Stimulated activated memory B cell treated with anti-CD40 and anti-IgM and Interleukin-4, amounts not matched to agents 10 μg/mL and 1 μg/mL and 100 μg/mL, for 72 hours (primary cell): ENCODE data around the gene SP4.
"Not testable (repeated sequence)": the region's sequence is repeated elsewhere in the genome, so short reads cannot be mapped to it uniquely, and the experiment has no call there.

Experiments
- ATAC-seq: fragments of 150-1000 bp; cut with Tn5 transposase; 2 replicates; pipeline ENCODE4 v1.10.0; 2021
- H3K27ac Mint-ChIP-seq: one replicate; pipeline ENCODE4 v1.8.0; 2022; ENCODE audit warnings: mild to moderate bottlenecking, mixed read lengths
- H3K27me3 Mint-ChIP-seq: one replicate; pipeline ENCODE4 v1.8.0; 2022; ENCODE audit warnings: mixed read lengths
- H3K36me3 Mint-ChIP-seq: one replicate; pipeline ENCODE4 v1.8.0; 2022; ENCODE audit warnings: mixed read lengths
- H3K4me1 Mint-ChIP-seq: one replicate; pipeline ENCODE4 v1.8.0; 2022; ENCODE audit warnings: mixed read lengths
- H3K4me3 Mint-ChIP-seq: one replicate; pipeline ENCODE4 v1.8.0; 2022; ENCODE audit warnings: mild to moderate bottlenecking, moderate library complexity, mixed read lengths
- H3K9me3 Mint-ChIP-seq: one replicate; pipeline ENCODE4 v1.8.0; 2022; ENCODE audit warnings: mixed read lengths

The SP4 gene

DNA sequence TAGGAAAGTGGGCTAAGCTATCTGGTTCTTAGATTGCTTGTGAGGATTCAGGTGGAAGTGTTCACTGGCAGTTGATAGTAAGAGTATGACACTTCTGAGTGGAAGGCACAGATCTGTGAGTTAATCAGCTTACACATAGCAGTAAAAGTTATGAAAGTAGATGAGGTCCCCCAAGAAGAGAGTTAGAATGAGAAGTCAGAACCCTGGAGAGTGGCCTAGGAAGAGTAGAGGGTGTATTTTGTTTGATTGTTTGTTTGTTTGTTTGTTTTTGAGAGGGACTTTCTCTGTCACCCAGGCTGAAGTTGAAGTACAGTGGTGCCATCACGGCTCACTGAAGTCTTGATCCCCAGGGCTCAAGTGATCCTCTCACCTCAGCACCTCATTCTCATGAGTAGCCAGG, 44.1 kb downstream of the SP4 start:
- Mint-ChIP-seq H3K9me3 (peaks cover 3% of the 10 kb centered on the region), H3K27me3 (no peaks in the 10 kb centered on the region), H3K36me3 (peaks cover 20% of the 10 kb centered on the region), H3K27ac (peak overlapping the region; percentile 20), H3K4me3 (no peak overlapping the region), H3K4me1 (peaks cover 29% of the 10 kb centered on the region)
- ATAC-seq = no peak

DNA sequence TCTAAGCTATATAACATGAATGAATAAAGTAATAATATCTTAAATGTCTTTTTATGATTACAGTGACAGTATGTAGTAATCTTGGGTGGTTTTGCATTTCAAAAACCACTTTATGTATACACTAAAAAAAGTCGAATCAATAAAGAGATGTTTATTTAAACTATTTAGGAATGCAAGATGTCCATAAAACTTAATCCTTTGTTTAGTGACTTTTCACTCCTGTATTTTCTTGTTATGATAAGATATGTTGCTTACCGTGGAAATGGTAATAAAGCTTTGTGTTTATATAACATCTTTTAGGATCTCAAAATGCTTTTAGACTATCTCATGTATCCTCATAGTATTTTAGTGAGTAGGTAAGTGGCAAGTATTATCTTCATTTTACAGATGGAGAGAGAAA, 48.5 kb downstream of the SP4 start:
- Mint-ChIP-seq H3K9me3 (peaks cover 3% of the 10 kb centered on the region), H3K27me3 (no peaks in the 10 kb centered on the region), H3K4me1 (peaks cover 39% of the 10 kb centered on the region), H3K4me3 (no peak overlapping the region), H3K27ac (no peak overlapping the region), H3K36me3 (peaks cover 41% of the 10 kb centered on the region)
- no peak for ATAC-seq

DNA sequence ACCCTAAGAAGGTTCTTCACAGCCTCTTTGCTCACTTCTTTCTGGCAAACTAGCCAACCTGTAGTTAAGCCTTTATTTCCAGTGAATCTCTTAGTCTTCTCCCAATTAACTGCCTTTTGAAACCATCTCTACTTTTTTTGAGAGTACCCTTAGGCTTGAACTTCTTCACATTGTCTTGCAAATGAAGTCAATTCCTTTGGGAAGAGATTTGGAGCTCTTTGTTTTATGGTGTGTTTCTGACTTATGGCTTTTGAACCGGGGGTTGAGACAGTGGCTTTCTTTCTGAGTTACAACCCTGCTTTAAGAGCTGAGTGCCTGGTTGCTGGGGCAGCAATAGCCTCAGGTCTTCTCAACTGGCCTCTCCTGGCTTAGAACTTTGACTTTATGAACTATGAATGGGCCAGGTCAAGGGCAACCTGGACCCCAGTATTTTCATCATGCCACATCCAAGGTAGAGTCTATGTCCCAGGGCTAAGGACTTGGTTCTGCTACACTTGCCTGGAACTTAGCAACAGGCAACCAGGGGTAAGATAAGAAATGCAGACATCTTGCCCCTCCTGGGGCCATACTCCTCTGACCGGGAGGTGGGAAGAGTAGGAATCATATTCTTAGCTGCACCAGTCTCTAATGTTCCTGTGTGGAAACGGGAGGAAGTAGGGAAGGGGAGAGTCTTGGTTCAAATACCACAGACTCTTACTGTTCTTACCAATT, 53.0 kb downstream of the SP4 start:
- no peaks in the 10 kb centered on the region for H3K9me3 Mint-ChIP-seq
- H3K27me3 Mint-ChIP-seq = no peaks in the 10 kb centered on the region
- H3K27ac Mint-ChIP-seq = no peak overlapping the region
- ATAC-seq = no peak
- H3K36me3 Mint-ChIP-seq = peaks cover 46% of the 10 kb centered on the region
- no peak overlapping the region for H3K4me3 Mint-ChIP-seq
- H3K4me1 Mint-ChIP-seq = peaks cover 16% of the 10 kb centered on the region

DNA sequence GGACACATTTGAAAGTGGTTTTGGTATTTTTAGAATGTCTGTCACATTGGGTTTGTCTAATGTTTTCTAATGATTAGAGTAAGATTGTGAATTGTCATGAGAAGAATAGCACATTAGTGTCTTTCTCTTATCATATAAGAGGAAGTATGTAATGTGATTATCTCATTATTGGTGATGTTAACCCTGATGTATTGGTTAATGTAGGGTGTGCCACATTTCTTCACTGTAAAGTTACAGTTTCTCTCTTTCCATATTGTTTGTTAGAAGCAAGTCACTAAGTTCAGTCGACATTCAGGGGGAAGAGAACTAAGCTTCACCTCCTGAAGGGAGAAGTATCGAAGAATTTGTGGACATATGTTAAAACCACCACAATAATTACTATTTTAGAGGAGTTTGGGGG, 58.6 kb downstream of the SP4 start:
- H3K36me3 Mint-ChIP-seq = peaks cover 55% of the 10 kb centered on the region
- H3K4me1 Mint-ChIP-seq = peaks cover 17% of the 10 kb centered on the region
- ATAC-seq = no peak
- peaks cover 5% of the 10 kb centered on the region for H3K9me3 Mint-ChIP-seq
- H3K4me3 Mint-ChIP-seq = no peak overlapping the region
- no peak overlapping the region for H3K27ac Mint-ChIP-seq
- H3K27me3 Mint-ChIP-seq = no peaks in the 10 kb centered on the region

DNA sequence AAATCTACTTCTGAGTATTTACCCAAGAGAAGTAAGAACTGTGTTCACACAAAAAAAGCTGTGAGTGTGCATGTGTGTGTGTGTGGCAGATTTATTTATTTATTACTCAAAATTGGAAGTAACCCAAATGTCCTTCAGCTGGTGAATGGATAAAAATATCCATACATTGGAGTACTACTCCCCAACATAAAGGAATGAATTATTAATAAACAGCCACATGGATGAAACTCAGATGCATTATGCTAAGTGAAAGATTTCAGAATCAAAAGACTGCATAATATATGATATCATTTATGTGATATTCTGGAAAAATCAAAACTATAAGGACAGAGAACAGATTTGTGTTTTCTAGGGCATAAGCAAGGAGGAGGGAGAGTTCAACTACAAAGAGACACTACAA, 67.8 kb downstream of the SP4 start:
- H3K27me3 Mint-ChIP-seq = no peaks in the 10 kb centered on the region
- H3K4me3 Mint-ChIP-seq = no peak overlapping the region
- no peak for ATAC-seq
- H3K4me1 Mint-ChIP-seq = no peaks in the 10 kb centered on the region
- peaks cover 65% of the 10 kb centered on the region for H3K36me3 Mint-ChIP-seq
- H3K9me3 Mint-ChIP-seq = peaks cover 10% of the 10 kb centered on the region
- no peak overlapping the region for H3K27ac Mint-ChIP-seq

DNA sequence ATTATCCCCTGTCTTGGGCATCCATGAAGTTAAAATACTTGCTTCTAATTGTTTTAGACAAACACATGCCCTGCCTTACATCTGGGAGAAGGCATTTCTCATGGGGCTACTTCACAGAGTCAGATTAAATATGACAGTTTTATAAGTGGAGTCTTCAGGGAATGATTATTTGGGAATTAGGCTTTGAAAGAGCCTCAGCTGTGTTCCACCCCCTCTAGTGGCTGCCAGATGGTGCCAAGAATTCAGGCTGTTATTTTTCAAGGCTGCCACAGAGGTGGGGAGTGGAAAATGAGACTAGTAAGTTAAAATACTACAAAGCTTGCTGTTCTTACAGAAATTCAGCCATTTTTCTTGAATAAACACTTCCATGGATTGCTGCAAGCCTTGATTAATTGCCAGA, 69.2 kb downstream of the SP4 start:
- Mint-ChIP-seq H3K9me3 (peaks cover 3% of the 10 kb centered on the region), H3K36me3 (peaks cover 59% of the 10 kb centered on the region), H3K4me3 (no peak overlapping the region), H3K27ac (no peak overlapping the region), H3K4me1 (no peaks in the 10 kb centered on the region), H3K27me3 (no peaks in the 10 kb centered on the region)
- no peak for ATAC-seq

DNA sequence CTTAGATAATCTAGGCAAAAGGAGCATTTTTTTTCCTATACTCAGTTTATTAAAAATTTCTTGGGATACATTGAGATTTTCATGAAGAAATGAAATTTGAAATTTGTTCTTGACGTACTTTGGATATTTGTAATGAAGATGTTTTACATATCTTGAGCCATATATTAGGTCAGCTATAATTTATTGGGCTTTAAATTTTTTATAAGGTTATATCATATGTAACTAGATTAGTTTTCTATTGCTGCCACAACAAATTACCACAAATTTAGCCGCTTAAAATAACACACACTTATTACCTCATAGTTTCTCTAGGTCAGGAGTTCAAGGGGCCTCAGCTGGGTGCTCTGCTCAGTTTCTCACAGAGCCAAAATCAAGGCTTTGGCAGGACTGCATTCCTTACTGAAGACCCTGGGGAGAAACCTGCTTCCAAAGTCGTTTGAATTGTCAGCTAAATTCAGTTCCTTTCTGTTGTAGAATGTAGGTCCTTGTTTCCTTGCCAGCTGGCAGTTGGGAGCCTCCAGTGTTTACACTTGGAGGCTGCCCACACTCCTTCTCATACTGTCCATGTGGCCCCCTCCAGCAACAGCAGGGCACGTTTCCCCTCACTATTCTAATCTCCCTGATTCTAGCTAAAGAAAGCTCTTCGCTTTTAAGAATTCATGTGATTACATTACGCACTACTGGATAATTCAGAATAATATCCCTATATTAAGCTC, 72.4 kb downstream of the SP4 start:
- Mint-ChIP-seq H3K27ac (no peak overlapping the region), H3K9me3 (peaks cover 2% of the 10 kb centered on the region), H3K4me1 (no peaks in the 10 kb centered on the region), H3K27me3 (no peaks in the 10 kb centered on the region), H3K36me3 (peaks cover 69% of the 10 kb centered on the region), H3K4me3 (no peak overlapping the region)
- ATAC-seq = no peak

DNA sequence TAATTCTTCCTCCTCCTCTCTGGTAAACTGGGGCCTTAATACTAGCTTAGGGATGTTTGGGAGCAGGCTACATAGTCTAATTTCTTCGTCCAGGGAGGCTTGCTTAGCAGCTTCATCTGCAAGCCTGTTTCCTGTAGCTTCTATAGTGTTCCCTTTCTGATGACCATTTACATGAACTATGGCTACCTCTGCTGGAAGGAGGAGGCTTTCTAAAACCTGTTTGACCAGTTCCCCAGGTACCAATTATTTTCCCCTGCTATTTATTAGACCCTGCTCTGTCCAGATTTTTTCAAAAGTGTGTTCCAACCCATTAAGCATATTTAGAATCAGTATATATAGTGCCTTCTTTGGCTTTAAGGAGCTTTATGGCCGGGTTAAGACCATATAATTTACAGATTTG, 76.1 kb downstream of the SP4 start:
- Mint-ChIP-seq H3K27ac (no peak overlapping the region), H3K9me3 (peaks cover 5% of the 10 kb centered on the region), H3K4me1 (no peaks in the 10 kb centered on the region), H3K36me3 (peaks cover 78% of the 10 kb centered on the region), H3K4me3 (no peak overlapping the region), H3K27me3 (no peaks in the 10 kb centered on the region)
- ATAC-seq = no peak

DNA sequence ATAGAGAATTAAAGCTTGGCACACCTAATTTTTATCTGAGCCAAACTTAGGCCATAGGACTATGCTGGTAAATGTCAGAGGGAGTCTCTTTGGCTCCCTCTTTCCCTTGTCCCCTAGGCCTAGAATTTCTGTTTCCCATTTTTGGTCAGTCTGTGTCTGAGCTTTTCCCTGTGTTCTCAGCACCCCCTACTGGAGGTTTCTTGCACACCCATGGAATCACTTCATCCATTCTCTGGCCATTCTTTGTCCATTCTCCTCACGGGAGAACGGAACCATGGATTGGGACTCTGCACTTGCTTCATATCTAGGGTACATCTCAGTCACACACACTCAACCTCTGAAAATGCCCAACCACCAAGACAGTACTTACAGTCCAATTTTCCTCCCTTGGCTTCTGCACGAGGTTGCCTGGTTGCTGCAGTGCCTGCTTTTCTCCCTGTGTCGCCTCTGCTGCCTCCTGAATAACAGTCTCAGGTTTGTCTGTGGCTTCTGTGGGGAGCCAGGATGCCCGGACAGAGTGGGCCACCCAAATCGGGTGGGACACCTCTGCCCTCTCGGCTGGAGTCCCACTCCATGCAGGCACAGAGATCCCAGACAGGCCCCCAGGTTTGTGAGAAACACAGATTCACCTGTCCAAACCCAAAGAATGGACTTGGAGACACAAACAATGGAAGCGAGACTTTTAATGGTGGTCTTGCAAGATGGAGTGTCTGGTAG, 79.9 kb downstream of the SP4 start:
- no peak for ATAC-seq
- Mint-ChIP-seq H3K36me3 (peaks cover 69% of the 10 kb centered on the region), H3K27me3 (no peaks in the 10 kb centered on the region), H3K9me3 (peaks cover 5% of the 10 kb centered on the region), H3K4me3 (no peak overlapping the region), H3K4me1 (no peaks in the 10 kb centered on the region), H3K27ac (no peak overlapping the region)

DNA sequence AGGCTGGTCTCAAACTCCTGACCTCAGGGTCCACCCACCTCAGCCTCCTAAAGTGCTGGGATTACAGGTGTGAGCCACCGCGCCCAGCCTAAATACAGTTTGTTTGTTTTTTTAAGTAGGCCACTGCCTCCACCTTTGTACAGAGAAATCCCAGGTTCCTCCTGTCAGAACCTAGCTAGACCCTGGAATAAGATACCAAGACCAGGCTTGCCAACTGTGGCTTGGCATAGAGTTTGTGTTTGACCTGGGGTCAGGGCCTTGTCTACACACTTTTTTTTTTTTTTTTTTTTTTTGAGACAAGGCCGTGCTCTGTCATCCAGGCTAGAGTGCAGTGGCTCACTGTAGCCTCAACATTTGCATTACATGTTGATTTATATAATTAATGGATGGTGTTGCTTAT, 80.7 kb downstream of the SP4 start:
- H3K36me3 Mint-ChIP-seq = peaks cover 62% of the 10 kb centered on the region

DNA sequence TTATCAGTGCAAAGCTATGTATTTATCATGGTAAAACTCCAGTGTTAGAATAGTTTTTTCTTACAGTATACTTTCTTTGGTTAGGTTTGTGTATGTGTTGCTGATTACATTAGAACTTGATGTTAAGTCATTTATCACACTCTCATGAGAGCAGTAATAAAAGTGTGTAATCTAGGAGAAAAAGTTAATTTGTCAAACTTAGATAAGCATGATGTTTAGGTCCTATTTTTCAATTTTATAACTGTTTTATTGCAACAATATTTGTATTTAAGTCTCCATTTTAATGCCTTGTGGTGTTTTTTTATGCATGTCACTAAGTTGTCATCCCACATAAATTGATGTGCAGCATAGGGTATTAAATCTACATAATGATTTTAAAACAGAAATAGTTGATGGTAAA, 86.2 kb downstream of the SP4 start:
- H3K9me3 Mint-ChIP-seq = no peaks in the 10 kb centered on the region
- H3K4me3 Mint-ChIP-seq = no peak overlapping the region
- no peak for ATAC-seq
- no peak overlapping the region for H3K27ac Mint-ChIP-seq
- H3K36me3 Mint-ChIP-seq = peaks cover 16% of the 10 kb centered on the region
- no peaks in the 10 kb centered on the region for H3K4me1 Mint-ChIP-seq
- H3K27me3 Mint-ChIP-seq = no peaks in the 10 kb centered on the region

More for the DNA sequence above, 80.7 kb downstream of the SP4 start:
- Mint-ChIP-seq H3K27me3 (no peaks in the 10 kb centered on the region), H3K9me3 (peaks cover 5% of the 10 kb centered on the region), H3K4me3 (no peak overlapping the region), H3K4me1 (no peaks in the 10 kb centered on the region), H3K27ac (no peak overlapping the region)
- no peak for ATAC-seq

DNA sequence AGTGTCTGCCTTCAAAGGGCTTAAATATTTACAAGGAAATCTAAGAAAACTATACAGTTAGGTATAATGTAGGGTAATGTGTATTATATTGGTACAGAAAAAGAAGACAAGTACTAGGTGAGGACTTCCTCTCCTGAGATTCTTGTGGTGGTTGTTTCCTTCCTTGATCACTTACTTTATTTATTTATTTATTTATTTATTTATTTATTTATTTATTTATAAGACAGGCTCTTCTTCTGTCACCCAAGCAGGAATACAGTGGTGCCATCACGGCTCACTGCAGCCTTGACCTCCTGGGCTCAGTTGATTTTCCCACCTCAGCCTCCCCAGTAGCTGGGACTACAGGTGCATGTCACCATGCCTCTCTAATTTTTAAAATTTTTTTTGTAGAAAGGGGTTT, 96.8 kb downstream of the SP4 start:
- H3K4me1 Mint-ChIP-seq = peaks cover 18% of the 10 kb centered on the region
- ATAC-seq = no peak
- no peaks in the 10 kb centered on the region for H3K36me3 Mint-ChIP-seq
- H3K27me3 Mint-ChIP-seq = no peaks in the 10 kb centered on the region
- no peak overlapping the region for H3K27ac Mint-ChIP-seq
- H3K4me3 Mint-ChIP-seq = no peak overlapping the region
- H3K9me3 Mint-ChIP-seq = peaks cover 3% of the 10 kb centered on the region

DNA sequence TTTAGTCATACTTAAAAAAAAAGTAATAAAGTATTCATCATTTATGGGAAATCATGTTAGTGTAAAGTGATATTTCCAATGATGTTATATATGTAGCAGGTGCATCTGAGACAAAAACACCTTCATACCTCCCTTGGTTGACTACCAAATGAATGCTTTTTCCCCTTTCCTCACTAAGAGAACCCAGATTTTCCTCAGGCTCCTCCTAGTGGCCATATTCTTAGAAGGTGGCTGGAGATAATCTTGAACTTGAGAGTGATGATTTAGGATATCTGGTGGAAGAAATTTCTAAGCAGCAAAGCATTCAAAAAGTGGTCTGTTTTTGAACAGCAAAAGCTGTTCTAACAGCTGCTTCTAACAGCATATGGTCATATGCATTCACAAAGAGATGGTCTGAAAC, 98.1 kb downstream of the SP4 start:
- ATAC-seq = no peak
- Mint-ChIP-seq H3K9me3 (peaks cover 3% of the 10 kb centered on the region), H3K27ac (no peak overlapping the region), H3K36me3 (no peaks in the 10 kb centered on the region), H3K27me3 (no peaks in the 10 kb centered on the region), H3K4me3 (no peak overlapping the region), H3K4me1 (peaks cover 14% of the 10 kb centered on the region)

DNA sequence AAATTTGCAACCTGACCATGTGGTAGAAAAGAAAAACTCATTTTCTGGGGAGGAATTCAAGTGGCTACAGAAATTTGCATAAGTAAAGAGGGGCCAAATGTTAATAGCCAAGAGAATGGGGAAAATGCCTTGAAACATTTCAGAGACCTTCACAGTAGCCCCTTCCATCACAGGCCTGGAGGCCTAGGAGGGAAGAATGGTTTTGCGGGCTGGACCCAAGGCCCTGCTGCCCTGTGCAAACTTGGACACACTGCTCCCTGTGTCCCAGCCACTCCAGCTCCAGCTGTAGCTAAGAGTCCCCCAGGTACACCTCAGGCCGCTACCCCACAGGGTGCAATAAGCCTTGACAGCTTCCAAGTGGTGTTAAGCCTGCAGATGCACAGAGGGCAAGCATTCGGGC, 98.6 kb downstream of the SP4 start:
- H3K4me3 Mint-ChIP-seq = no peak overlapping the region
- H3K4me1 Mint-ChIP-seq = peaks cover 9% of the 10 kb centered on the region
- ATAC-seq = no peak
- H3K27ac Mint-ChIP-seq = no peak overlapping the region
- H3K9me3 Mint-ChIP-seq = peaks cover 3% of the 10 kb centered on the region
- H3K36me3 Mint-ChIP-seq = no peaks in the 10 kb centered on the region
- H3K27me3 Mint-ChIP-seq = no peaks in the 10 kb centered on the region

DNA sequence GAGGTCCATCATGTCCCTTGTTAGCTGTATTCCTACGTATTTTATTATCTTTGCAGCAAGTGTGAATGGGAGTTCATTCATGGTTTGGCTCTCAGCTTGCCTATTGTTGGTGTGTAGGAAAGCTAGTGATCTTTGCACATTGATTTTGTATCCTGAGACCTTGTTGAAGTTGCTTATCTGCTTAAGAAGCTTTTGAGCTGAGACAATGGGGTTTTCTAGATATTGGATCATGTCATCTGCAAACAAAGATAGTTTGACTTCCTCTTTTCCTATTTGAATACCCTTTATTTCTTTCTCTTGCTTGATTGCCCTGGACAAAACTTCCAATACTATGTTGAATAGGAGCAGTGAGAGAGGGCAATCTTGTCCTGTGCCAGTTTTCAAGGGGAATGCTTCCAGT, 104.6 kb downstream of the SP4 start:
- not testable (repeated sequence) for H3K4me3 Mint-ChIP-seq, ATAC-seq, H3K27ac Mint-ChIP-seq, H3K36me3 Mint-ChIP-seq, H3K9me3 Mint-ChIP-seq, H3K4me1 Mint-ChIP-seq
- H3K27me3 Mint-ChIP-seq = peaks cover 13% of the 10 kb centered on the region

DNA sequence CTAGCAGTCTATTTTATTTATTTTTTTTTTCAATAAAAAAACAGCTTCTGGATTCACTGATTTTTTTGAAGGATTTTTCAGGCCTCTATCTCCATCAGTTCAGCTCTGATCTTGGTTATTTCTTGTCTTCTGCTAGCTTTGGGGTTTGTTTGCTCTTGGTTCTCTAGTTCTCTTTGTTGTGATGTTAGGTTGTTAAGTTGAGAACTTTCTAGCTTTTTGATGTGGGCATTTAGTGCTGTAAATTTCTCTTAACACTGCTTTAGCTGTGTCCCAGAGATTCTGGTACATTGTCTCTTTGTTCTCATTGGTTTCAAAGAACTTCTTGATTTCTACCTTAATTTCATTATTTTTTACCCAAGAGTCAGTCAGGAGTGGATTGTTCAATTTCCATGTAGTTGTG, 105.8 kb downstream of the SP4 start:
- peaks cover 24% of the 10 kb centered on the region for H3K27me3 Mint-ChIP-seq
- ATAC-seq, H3K36me3 Mint-ChIP-seq, H3K9me3 Mint-ChIP-seq, H3K4me3 Mint-ChIP-seq, H3K27ac Mint-ChIP-seq, H3K4me1 Mint-ChIP-seq: not testable (repeated sequence)
